OCI-LY3 (cell line): Measurements from ENCODE around the gene GNG12.

Experiments
- H2AFZ ChIP-seq: fragments of 200-600, 300-600 bp; shearing (Covaris generic); 2 replicates; pipeline ENCODE4 v1.6.0; 2014; ENCODE audit warnings: antibody characterized with exemption, low read depth, low read length
- H3K27ac ChIP-seq: fragments of 200-600, 300-600 bp; sonication (generic); 2 replicates; pipeline ENCODE4 v1.5.1; 2014; ENCODE audit warnings: mild to moderate bottlenecking, low read length, moderate library complexity, mixed read lengths
- H3K27me3 ChIP-seq: fragments of 200-600, 300-600 bp; sonication (generic); 2 replicates; pipeline ENCODE4 v1.6.1; 2014; ENCODE audit warnings: low read depth, low read length, mixed read lengths
- H3K36me3 ChIP-seq: fragments of 200-600, 300-600 bp; sonication (generic); replicated peaks from 2 replicates; pipeline ENCODE3; 2014; ENCODE audit warnings: low read depth, low read length, mixed read lengths
- H3K4me1 ChIP-seq: fragments of 300-600, 200-600 bp; sonication (generic); 2 replicates; pipeline ENCODE4 v1.6.1; 2014; ENCODE audit warnings: low read length, mixed read lengths
- H3K4me2 ChIP-seq: fragments of 200-600, 300-600 bp; sonication (generic); 2 replicates; pipeline ENCODE4 v1.6.1; 2014; ENCODE audit warnings: low read length, mixed read lengths
- H3K4me3 ChIP-seq: fragments of 300-600, 200-600 bp; sonication (generic); 2 replicates; pipeline ENCODE4 v1.5.1; 2014; ENCODE audit warnings: antibody characterized with exemption, mild to moderate bottlenecking, low read length, moderate library complexity
- H3K79me2 ChIP-seq: fragments of 300-600, 200-600 bp; shearing (Covaris generic); 2 replicates; pipeline ENCODE4 v1.6.1; 2014; ENCODE audit warnings: mild to moderate bottlenecking, low read length, mixed read lengths
- H3K9ac ChIP-seq: fragments of 300-600, 200-600 bp; shearing (Covaris generic); 2 replicates; pipeline ENCODE4 v1.6.0; 2014; ENCODE audit warnings: mild to moderate bottlenecking, low read length, moderate library complexity
- H3K9me3 ChIP-seq: fragments of 200-600, 300-600 bp; shearing (Covaris generic); 2 replicates; pipeline ENCODE4 v1.6.1; 2014; ENCODE audit warnings: low read length, mixed read lengths; ENCODE audit not compliant: insufficient read depth
- H4K20me1 ChIP-seq: fragments of 200-600, 300-600 bp; sonication (generic); 2 replicates; pipeline ENCODE4 v1.6.1; 2016; ENCODE audit warnings: low read length, mixed read lengths; ENCODE audit not compliant: insufficient read depth
- CTCF ChIP-seq: fragments of 200-600, 300-600 bp; sonication (generic); IDR thresholded peaks from 2 replicates; pipeline ENCODE4 v1.5.1; 2014; ENCODE audit warnings: antibody characterized with exemption, low read length, low read depth
- EZH2phosphoT487 ChIP-seq: fragments of 200-600 bp; shearing (Covaris generic); IDR thresholded peaks from 2 replicates; pipeline ENCODE4 v1.6.1; 2018; ENCODE audit warnings: antibody characterized with exemption, mixed run types, low read depth

The GNG12 gene

GRCh38 chr1:67677930-67678329, 155.3 kb downstream of the GNG12 start:
- Histone ChIP-seq H3K9me3 (peaks cover 7% of the 10 kb centered on the region; the same call in 1 of the 2 replicates), H4K20me1 (no peaks in the 10 kb centered on the region), H3K4me3 (no peak overlapping the region), H3K27me3 (no peaks in the 10 kb centered on the region), H2AFZ (no peak overlapping the region), H3K27ac (no peak overlapping the region), H3K36me3 (no peaks in the 10 kb centered on the region), H3K4me2 (no peak overlapping the region), H3K9ac (no peak overlapping the region), H3K79me2 (no peaks in the 10 kb centered on the region), H3K4me1 (no peaks in the 10 kb centered on the region)
- TF ChIP-seq CTCF (no peak), EZH2phosphoT487 (no peak)

GRCh38 chr1:67677408-67677807, 155.9 kb downstream of the GNG12 start:
- Histone ChIP-seq H3K4me3 (no peak overlapping the region), H3K27me3 (no peaks in the 10 kb centered on the region), H3K9me3 (peaks cover 7% of the 10 kb centered on the region; the same call in 1 of the 2 replicates), H2AFZ (no peak overlapping the region), H3K4me2 (no peak overlapping the region), H3K9ac (no peak overlapping the region), H3K36me3 (no peaks in the 10 kb centered on the region), H3K27ac (no peak overlapping the region), H3K4me1 (no peaks in the 10 kb centered on the region), H4K20me1 (no peaks in the 10 kb centered on the region), H3K79me2 (no peaks in the 10 kb centered on the region)
- TF ChIP-seq EZH2phosphoT487, result no peak
- TF ChIP-seq CTCF, result no peak

- no peaks in the 10 kb centered on the region for H3K4me1 ChIP-seq
- H3K79me2 ChIP-seq, result no peaks in the 10 kb centered on the region
- H3K9me3 ChIP-seq, result peaks cover 7% of the 10 kb centered on the region; the same call in 1 of the 2 replicates
- no peak overlapping the region for H3K27ac ChIP-seq
- no peaks in the 10 kb centered on the region for H3K36me3 ChIP-seq
- H4K20me1 ChIP-seq, result no peaks in the 10 kb centered on the region
- H2AFZ ChIP-seq, result no peak overlapping the region
- no peaks in the 10 kb centered on the region for H3K27me3 ChIP-seq
- TF ChIP-seq CTCF (no peak), EZH2phosphoT487 (no peak)
- no peak overlapping the region for H3K4me3 ChIP-seq
- no peak overlapping the region for H3K9ac ChIP-seq
- no peak overlapping the region for H3K4me2 ChIP-seq
These were observed 156.3 kb downstream of the GNG12 start for GRCh38 chr1:67676946-67677345.

- H3K4me2 ChIP-seq, result no peak overlapping the region
- no peak overlapping the region for H3K27ac ChIP-seq
These were observed 157.0 kb downstream of the GNG12 start for GRCh38 chr1:67676287-67676686.

More at GRCh38 chr1:67676287-67676686, 157.0 kb downstream of the GNG12 start:
- no peak for TF ChIP-seq CTCF
- no peak for TF ChIP-seq EZH2phosphoT487
- no peaks in the 10 kb centered on the region for H3K4me1 ChIP-seq
- no peak overlapping the region for H2AFZ ChIP-seq
- H3K27me3 ChIP-seq, result no peaks in the 10 kb centered on the region; the same call in 1 of the 2 replicates
- H3K36me3 ChIP-seq, result no peaks in the 10 kb centered on the region
- H3K4me3 ChIP-seq, result no peak overlapping the region
- H3K9ac ChIP-seq, result no peak overlapping the region
- H4K20me1 ChIP-seq, result no peaks in the 10 kb centered on the region
- no peaks in the 10 kb centered on the region for H3K79me2 ChIP-seq
- H3K9me3 ChIP-seq, result peaks cover 7% of the 10 kb centered on the region; the same call in 1 of the 2 replicates
